Ishikawa (cell line): Measurements from ENCODE around the gene GALNT7.

Source experiments
- CEBPB ChIP-seq: IDR thresholded peaks from 2 replicates; pipeline ENCODE4 v1.6.1; 2012
- EGR1 ChIP-seq: IDR thresholded peaks from 2 replicates; pipeline ENCODE4 v1.6.1; 2012
- EP300 ChIP-seq: IDR thresholded peaks from 2 replicates; pipeline ENCODE4 v1.6.1; 2012; ENCODE audit warnings: borderline replicate concordance
- MAX ChIP-seq: IDR thresholded peaks from 2 replicates; pipeline ENCODE4 v1.6.1; 2012
- NFIC ChIP-seq: IDR thresholded peaks from 2 replicates; pipeline ENCODE4 v1.6.1; 2012
- REST ChIP-seq: IDR thresholded peaks from 2 replicates; pipeline ENCODE4 v1.6.1; 2012; ENCODE audit warnings: low read depth, mild to moderate bottlenecking
- TAF1 ChIP-seq: IDR thresholded peaks from 2 replicates; pipeline ENCODE4 v1.6.1; 2012; ENCODE audit warnings: low read depth, mild to moderate bottlenecking
- USF1 ChIP-seq: IDR thresholded peaks from 2 replicates; pipeline ENCODE4 v1.6.1; 2012
- YY1 ChIP-seq: IDR thresholded peaks from 2 replicates; pipeline ENCODE4 v1.6.1; 2012; ENCODE audit warnings: low read depth

- TF ChIP-seq REST (no peak), CEBPB (no peak), EP300 (no peak), MAX (no peak), YY1 (no peak), EGR1 (no peak), USF1 (no peak), NFIC (no peak), TAF1 (no peak)
These were observed 78.7 kb downstream of the GALNT7 start for GRCh38 chr4:173247321-173247720.
